Kasumi-1 (cell line): ENCODE data around the gene CDK4.

Source experiments
- DNase-seq, 2 experiments: peaks; one replicate each; lab custom pipeline; 2025; lab: John Stamatoyannopoulos, UW

Gene CDK4

DNA sequence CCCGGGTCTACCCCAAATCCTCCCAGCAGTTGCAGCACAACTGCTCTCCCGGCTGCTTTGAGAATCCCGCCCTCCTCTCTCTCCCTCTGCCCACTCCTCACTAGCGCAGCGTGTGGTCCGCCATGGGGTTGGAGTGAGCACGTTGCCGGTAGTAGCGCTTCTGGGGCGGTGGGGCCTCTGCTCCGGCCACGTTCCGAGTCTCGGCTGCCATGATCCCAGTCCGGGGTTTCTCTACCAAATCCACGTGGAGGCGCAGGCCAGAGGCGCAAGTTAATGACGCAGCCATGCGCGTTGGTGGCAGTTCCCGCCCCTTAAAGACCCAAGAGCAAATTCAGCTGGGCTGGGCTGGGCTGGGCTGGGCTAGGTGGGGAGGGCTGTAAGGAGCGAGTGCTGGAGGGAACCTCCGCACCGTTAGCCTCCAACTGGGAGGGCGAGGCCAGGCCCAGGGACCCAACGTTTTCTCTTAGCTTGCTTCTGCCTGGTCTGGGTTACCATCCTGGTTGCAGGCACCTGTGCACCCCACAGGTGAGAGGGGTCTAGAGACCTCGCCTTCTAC, 19.8 kb upstream of the CDK4 start, which contains the start of gene METTL1:
METTL1 (minus strand) TSS at position 233 of the 556 bp plus-strand sequence; CDS start at position 211, 22 bp downstream.
- DNase-seq, result peak; percentile 92 to 93

DNA sequence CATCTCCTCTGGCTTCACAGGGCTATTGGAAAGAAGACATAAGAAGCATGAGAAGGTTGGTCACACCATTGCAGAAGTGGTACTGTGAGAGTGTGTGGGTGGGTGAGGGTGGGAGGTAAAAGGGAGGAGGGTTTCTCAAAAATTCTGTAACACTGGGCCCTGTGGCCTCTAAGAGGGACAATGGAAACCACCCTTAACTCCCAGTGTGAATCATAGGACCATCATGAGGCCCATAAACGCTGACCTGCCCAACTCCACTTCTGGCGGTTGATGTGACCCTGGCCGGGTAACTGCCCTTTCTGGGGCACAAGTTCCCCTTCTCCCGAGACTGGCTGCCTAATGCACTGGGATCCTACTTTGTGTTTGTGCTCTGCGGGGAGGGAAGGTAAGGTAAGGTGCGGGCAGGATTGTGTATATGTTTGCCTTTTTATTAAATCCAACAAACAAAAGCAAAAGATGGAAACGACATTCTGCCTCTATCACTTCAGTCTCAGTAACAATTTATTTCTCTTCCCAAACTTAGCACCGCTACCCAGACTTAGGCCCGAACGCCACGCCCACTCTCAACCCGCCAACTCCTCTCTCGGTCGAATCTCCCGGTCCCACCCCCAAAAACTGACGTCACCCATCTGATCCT, 19.2 kb upstream of the CDK4 start:
- DNase-seq, result peak; percentile 95 to 96

DNA sequence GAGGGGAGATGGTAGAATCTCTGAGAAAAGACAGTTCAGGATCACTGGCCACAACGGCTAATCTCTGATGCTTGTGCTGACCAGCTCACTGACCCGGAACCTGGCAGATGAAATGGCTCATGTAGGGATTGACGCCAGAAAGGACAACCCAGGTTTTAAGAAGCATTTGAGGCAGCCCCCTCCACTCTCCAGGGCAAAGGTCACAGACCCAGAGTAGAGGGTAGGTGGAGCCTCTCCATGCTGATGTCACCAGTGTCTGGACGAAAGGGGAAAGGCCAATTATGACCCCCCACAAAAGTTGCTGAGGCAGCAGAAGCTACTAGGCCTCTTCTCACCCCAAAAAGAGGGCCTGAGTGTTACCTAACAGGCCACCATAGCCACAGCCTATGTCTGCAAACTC, 18.6 kb upstream of the CDK4 start:
- DNase-seq, result no peak

DNA sequence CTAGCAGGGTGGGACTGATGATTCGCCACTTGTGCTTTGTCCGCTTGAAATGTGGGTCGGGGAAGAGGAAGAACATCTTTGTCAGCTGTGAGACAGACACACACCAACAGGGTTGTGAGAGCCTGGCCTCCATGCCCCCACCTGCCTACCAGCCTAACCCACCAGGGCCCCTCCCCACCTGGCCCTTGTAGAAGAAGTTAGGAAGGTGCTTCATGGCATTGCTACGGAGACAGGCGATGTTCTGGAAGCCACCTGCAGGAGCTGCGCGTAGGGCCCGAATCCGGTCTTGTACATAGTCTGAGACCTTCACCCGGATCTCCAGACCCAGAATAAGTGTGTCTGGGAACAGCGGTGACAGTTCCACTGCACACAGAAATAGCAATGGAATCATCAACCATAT, 17.5 kb upstream of the CDK4 start:
- no peak for DNase-seq

DNA sequence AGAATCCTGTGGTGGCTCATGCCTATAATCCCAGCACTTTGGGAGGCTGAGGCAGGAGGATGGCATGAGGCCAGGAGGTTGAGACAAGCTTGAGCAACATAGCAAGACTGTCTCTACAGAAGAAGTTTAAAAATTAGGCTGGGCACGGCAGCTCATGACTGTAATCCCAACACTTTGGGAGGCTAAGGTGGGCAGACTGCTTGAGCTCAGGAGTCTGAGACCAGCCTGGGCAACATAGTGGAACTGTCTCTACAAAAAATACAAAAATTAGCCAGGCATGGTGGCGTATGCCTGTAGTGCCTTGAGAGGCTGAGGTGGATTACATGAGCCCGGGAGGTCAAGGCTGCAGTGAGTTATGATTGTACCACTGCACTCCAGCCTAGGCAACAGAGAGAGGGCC, 15.8 kb upstream of the CDK4 start:
- DNase-seq, result no peak

DNA sequence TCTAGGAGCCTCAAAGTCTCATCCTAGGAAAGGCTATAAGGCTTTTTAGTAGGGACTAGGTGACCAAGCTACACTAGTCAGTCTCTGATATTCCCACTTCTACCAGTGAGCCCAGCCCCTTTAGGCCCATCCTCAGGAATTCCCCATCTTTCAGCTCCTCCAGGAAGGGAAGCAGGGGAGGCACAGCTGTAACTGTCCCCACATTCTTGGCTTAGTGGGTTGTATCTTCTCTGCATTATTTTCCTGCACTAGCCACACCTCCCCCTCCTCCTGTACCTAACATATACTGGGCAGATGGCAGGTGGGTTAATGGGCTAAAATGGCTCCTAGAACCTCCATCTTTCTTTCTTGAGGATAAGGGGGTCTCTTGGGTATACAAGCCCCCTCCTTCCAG, 15.2 kb upstream of the CDK4 start:
- no peak for DNase-seq

DNA sequence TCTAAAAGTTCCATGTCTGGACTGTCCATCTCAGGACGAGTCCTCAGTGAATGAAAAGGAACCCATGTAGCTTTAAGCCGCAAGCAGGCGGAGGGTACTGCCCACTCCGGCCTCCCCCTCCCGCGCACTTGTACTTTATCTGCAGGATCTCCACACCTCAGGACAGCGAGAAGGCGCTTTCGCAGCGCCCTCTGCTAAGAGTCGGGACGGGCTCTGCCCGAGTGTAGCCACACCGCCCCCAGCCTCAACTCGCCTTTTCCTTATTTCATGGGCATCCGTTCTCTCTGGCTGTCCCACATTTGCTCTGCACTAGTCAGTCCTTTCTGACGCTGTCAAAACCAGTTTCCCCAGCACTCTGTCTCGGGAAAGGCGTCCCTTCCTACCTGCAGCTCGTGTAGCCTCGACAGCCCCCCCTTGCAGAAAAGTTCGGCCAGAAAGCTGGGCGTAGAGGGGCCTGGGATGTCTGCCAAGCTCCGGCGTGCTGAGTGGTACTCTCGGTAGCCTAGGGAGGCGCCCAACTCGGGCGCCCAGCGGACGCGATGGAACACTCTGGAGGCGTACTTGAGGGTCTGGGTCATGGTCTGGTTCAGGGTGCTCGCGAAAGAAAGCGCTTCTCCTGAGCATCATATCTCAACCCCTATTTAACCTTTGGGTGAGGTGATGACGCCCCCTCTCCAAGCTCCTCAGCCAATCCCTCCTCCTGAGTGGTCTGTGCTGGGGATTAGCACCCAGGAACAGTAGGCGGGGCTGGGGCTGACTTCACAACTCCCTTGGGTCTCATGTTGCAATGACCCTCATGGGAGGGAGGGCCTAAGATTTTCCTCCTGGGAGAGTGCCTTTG, 14.6 kb upstream of the CDK4 start, which contains the start of gene CYP27B1:
CYP27B1 (minus strand) TSS at position 615 of the 841 bp plus-strand sequence; CDS start at position 578, 37 bp downstream.
- DNase-seq, result peak in 1 of 2 experiments; percentile 28

DNA sequence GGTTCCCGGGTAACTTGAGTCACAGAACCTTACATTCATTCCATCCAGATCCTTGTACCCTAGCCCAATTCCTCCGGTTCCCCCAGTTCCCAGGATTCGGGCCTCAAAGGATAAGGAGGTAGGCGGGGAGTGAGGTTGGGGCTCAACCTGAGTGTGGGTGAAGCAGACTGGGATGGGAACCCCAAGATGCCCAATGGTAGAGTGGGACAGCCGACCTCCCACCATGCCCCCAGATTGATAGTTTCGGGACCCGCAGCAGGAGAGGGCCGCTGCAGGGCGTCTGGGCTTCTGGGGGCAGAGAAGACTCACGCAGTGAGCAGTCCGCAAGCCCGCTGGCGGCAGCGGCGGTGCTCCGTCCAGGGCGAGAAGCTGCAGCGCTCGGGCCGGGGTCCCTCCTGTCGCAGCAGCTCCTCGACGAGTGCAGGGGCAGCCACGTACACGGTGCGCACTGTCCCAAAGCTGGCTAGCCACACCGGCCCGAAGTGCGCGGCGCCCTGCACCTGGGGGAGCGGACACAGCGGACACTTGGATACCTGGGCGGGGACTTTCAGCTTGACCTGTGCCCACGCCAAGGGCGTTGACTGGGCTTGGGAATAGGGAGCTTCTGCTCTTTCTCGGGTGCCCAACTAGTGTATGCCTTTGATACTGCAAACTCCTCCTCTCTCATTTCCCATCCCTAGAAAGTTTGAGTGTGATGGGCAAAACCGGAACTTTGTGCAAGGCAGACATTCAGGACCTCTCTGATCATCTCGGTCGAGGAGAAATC, 13.8 kb upstream of the CDK4 start:
- DNase-seq, result peak in 1 of 2 experiments; percentile 32

DNA sequence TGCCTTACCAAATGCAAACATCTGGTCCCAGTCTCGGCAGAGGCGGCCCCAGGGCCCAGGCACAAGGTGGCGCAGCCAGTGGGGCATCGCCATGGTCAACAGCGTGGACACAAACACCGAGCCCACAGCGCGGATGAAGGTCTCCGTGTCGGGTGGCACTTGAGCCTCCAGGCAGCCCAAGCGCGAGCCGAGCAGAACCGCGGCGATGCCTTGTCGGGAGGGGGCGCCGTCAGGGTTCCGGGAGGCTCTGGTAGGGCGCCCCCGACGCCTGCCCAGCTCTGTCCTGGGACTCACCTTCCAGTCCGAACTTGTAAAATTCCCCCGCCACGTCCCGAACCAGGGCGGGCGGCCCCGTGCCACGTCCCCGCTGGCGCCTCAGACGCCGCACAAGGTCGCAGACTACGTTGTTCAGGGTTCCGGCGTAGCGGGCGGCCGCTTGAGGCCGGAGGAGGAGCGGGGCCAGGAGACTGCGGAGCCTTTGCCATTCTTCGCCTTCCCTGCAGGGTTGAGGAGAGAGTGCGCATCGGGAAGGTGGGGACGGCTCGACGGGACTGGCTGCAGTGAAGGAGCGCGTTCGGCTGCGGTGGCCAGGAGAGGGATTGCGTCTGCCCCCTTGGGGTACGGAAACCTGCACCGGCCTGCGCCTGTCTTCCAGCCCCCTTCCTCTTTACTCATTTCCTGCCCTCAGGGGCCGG, 13.0 kb upstream of the CDK4 start:
- peak; percentile 55 to 59 for DNase-seq

DNA sequence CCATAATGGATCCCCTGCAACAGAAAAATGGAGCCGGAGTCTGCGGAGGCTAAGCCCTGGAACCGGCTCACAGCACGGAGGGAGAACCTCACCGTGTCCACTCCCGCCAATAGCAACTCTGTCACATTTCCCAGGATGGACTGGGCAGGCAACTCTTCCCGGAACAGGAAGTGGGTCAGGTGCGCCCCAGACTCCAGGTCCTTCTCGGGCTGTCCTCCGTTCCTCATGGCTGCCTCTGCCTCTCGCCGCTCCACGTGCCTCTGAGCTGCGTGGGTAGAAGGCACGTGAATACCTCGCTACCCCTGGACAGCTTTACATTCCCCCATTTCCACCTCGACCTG, 12.5 kb upstream of the CDK4 start:
- DNase-seq, result no peak

DNA sequence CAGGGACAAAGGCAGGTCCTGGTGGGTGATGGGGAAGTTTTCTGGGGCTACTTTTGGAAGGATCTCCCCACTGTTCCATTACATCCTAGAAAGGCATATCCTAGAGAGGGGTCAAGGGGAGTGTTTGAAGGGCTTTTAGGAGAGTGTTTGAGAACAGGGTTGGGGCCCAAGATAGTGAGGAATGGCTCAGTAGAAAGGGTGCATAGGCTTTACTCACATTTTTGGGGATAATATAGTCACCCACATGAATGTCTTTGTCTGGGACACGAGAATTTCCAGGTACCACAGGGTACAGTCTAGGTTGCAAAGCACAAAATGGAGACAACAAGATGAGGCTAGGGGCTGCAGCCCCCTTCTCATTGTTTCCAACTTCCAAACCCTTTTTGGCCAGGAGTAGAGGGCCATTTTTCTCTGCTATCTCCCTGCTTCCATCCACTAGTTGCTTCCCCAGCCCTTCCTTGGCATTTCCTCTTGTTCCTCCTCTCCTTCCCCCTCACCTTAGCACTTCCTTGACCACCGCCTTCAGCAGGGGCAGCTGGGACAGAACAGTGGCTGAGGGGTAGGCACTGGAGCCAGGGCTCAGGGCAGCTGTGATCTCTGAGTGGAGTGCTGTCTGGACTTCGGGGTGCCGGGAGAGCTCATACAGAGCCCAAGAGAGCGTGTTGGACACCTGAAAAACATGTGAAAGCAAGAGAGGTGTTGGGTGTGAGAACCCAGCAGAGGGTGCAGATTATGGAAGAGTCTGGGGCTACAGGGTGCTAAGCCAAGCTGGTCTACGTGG, 12.0 kb upstream of the CDK4 start:
- no peak for DNase-seq

DNA sequence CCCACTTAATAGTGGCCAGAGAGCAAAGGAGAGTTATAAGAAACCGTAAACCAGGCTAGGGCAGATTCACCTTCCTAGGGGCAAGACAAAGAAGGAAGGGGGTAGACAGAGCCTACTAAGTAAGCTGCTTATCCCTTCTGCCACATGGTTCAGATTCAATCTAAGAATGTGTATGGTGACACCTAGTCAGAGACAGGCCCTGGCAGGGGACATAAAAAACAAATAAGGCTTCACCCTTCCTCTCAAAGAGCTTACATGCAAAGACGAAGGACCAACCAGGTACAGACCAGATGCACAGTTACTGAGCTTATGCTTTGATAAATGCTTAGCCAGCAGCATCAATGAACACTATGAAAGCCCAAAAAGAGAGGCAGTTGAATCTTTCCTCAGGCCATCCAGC, 10.4 kb upstream of the CDK4 start:
- no peak for DNase-seq

DNA sequence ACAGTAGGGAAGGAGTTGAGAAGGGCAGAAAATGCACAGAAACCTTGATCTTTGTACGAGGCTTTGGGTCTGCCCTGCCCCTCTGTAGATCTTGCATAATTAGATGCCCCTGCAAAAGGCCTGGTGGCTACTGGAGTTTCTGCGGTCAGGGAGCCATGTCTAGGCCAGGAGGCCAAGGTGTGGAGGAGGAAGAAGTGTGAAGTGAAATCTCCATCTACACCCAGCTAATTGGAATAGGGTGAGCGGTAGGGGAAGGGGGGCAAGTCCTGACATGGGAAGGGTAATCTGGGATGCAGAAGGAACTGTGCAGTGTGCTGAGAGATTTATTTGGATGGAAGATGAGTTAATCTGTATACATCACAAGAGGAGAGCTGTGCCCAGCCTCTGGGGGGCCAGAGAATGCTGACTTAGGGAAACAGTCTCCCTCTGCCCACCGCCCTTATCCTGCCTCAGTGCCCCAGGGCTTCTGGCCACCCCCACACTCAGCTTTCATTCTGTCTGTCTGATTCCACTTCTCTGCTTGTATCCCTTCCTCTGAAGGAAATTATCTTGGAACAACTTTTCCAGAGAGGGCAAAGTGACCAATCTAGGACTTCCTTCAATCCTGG, 9.4 kb upstream of the CDK4 start:
- no peak for DNase-seq

DNA sequence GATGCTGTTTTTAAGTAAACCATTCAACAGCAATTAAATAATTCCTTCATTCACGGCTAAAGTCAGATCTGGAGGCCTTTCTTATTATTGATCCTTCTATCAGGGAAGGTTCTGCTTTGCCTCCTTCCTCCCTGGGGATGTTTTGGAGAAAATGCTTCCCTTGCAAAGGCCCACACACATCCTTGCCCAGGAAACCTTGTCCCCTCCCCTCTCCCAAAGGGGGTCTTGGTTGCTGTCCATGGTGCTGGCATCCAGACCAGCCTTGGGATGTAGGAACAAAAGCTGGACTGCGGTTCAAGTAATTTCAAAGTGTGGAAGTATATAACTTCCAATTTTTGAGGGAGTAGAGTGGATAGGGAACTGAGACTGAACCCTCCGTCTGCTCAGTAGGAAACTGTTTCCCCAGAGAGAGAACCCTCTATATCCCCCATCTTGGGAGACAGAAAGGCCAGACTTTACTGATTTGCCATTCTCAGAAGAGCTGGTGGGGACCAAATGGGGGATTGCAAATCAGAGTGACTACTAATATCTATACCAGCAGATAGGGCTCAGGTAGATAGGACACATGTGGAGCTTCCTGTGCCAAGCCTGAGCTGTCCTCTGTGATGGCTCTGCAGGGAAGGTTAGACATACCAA, 8.4 kb upstream of the CDK4 start:
- DNase-seq, result no peak

DNA sequence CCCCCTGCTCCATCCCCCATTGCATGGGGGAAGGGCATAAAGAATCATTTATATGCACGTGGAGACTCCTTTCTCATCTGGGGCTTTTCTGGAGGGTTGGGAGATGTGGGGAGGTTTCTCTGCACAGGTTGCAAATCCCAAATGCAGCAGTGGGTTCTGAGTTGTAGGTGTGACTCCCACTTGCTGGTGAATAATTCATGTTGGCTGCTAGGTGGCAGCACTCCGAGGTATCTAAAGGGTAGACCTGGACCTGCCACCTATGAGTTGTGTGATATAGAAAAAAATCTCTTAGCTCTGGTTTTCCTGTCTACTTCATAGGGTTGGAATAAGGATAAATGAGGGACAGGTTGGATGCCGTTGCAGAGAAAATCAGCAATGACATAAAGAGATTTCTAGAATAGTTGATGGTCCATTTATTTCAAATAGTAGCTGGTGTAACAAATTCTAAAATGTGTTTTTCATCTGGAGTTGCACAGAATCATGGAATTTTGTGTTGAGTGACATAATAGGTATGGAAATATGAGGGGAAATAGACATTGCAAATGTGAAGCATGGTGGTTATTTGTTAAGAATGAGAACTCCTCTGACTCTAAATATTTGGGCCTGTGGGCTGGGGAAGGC, 7.4 kb upstream of the CDK4 start:
- DNase-seq, result peak; percentile 41 to 58

DNA sequence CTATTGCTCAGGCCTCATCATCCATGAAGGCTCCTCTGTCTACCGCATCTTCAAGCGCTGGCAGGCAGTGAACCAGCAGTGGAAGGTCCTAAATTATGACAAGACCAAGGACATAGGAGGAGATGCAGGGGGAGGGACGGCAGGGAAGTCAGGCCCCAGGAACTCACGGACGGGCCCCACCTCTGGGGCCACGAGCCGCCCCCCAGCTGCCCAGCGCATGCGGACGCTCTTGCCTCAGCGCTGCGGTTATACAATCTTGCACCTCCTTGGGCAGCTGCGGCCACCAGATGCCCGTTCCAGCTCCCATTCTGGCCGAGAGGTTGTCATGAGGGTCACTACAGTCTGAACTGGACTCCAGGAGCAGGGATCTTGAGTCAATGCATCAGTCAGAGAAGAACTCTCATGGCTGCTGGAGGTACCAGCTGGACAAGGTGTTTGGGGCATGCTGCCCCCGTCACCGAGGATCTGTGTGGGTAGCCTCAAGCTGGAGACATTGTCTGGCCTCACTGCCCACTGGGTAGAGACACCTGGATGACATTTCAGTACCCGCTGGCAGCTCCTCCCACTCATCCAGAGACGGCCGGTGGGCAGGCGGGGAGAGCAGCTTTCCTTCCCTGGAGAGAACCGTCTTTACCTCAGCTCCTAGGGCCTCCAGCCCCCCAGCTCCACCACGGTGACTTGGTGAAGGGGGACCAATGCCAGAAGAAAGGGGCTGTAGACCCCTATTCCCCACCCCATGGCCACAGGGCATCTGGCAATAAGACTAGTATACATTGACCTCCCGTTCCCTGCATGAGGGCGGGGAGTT, 6.6 kb upstream of the CDK4 start:
- DNase-seq, result no peak

DNA sequence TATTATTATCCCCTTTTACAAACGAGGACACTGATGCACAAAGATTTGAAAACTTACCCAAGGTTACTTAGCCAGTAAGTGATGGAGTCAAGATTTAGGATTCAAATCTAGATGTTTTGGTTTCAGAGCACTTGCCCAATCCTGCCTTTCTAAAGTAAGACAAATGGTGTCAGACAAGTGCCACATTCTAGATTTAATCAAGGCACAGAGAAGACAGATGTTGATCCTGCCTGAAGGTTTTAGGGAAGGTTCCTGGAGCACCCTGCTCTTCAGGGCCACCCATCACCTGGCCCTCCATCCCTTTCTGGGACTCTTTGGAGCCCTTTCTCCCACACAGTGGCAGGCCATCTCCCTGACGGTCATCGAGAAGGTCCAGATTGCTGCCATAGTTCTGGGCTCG, 5.7 kb upstream of the CDK4 start:
- no peak for DNase-seq
